Astrocyte (in vitro differentiated cells and primary cell): ENCODE data around the gene FAM124B.

ENCODE experiments used
- EZH2 ChIP-seq: IDR thresholded peaks from 2 replicates; pipeline ENCODE4 v1.6.1; 2012; ENCODE audit warnings: mild to moderate bottlenecking, low read length, inconsistent platforms; ENCODE audit not compliant: insufficient read depth
- TF ChIP-seq, protein P1 (sequence below): IDR thresholded peaks from 2 replicates; pipeline ENCODE4 v1.5.1; 2011; ENCODE audit warnings: low read depth, mild to moderate bottlenecking, inconsistent platforms, low read length, moderate library complexity; ENCODE audit not compliant: insufficient read depth

DNA sequence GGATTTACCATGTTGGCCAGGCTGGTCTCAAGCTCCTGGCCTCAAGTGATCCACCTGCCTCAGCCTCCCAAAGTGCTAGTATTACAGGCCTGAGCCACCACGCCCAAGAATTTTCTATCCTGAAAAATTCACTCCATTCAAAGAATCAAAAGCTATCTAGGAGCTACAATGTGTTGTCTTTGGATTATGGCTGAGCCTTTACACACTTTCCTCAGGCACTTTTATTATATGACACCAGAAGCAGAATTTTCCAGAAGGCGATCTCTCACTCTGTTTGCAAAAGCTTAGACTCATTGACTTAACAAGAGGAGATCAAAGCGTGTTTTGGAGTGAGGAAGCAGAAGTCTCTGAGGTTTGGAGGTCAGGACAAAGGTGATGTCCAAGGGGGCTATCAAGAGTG is 3.6 kb downstream of the FAM124B start:
- TF ChIP-seq, protein P1, sequence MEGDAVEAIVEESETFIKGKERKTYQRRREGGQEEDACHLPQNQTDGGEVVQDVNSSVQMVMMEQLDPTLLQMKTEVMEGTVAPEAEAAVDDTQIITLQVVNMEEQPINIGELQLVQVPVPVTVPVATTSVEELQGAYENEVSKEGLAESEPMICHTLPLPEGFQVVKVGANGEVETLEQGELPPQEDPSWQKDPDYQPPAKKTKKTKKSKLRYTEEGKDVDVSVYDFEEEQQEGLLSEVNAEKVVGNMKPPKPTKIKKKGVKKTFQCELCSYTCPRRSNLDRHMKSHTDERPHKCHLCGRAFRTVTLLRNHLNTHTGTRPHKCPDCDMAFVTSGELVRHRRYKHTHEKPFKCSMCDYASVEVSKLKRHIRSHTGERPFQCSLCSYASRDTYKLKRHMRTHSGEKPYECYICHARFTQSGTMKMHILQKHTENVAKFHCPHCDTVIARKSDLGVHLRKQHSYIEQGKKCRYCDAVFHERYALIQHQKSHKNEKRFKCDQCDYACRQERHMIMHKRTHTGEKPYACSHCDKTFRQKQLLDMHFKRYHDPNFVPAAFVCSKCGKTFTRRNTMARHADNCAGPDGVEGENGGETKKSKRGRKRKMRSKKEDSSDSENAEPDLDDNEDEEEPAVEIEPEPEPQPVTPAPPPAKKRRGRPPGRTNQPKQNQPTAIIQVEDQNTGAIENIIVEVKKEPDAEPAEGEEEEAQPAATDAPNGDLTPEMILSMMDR, result no peak
- no peak for TF ChIP-seq EZH2
